Measurements from ENCODE around the gene KIAA0319L. TPM values are rescaled to one million over a fixed set of nuclear protein-coding genes. Genes with fewer than 3 reads are reported as not detected.
A peak's percentile ranks its signal among the peaks of the same experiment; 100 is the strongest.

Gene KIAA0319L
- total and polyA plus RNA-seq, 7 donors, result 8.3 to 50.4 (median 30.7) TPM

DNA sequence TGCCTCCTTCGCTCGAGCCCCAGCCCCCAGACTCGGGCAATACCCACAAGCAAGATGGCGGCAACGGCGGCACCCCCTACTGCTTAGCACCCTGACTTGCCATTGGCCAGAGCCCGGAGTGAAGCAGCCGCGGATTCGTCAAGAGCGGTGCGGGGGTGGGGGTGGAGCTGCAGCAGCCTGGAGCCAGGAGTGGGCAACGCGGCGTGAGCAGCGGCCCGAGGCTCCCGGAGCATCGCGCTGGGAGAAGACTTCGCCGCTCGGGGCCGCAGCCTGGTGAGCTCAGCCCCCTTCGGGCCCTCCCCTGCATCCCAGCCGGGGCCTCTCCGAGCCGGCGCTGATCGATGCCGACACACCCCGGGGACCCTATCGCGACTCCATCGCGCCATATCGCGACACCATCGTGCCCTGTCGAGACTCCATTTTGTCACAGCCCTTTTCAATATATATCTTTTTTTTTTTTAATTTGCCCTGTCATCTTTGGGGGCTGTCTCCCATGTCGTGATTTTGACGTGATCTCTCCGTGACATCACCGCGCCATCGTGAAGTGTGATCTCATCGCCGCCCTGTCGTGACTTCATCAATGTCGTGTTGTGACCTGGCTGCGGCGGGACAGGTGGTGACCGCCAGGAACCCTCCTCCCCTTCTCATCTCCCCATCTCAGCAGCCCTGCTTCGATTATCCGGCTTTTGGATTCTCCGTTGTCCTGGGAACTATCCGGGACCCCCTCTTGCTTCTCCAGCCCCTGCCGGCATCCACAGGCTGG lies 589 bp upstream of the KIAA0319L start, which contains the start of gene NCDN:
Gene NCDN, plus strand, starts transcription at position 189 of the 763 bp plus-strand sequence. Its CDS starts 392 bp downstream, at position 581.
- DNase-seq, result peak; percentile 99
- Histone ChIP-seq H3K9me3 (no peaks in the 10 kb centered on the region), H3K27me3 (no peaks in the 10 kb centered on the region), H3K27ac (peak within 1 kb of the TSS; percentile 89 to 99 (median 96)), H3K4me1 (peaks cover 0 to 68% (median 63%) of the 10 kb centered on the region in 4 donors), H3K36me3 (peaks cover 0 to 27% (median 3%) of the 10 kb centered on the region in 4 donors), H3K4me3 (peak within 1 kb of the TSS; percentile 67 to 91 (median 81))
- TF ChIP-seq EP300 (IDR thresholded peaks at IDR 0.05) (no peak), POLR2A (IDR thresholded peaks at IDR 0.05) (no peak), POLR2AphosphoS5 (IDR thresholded peaks at IDR 0.05) (peak in 1 of 4 donors; percentile 54)
- TF ChIP-seq, protein P1, sequence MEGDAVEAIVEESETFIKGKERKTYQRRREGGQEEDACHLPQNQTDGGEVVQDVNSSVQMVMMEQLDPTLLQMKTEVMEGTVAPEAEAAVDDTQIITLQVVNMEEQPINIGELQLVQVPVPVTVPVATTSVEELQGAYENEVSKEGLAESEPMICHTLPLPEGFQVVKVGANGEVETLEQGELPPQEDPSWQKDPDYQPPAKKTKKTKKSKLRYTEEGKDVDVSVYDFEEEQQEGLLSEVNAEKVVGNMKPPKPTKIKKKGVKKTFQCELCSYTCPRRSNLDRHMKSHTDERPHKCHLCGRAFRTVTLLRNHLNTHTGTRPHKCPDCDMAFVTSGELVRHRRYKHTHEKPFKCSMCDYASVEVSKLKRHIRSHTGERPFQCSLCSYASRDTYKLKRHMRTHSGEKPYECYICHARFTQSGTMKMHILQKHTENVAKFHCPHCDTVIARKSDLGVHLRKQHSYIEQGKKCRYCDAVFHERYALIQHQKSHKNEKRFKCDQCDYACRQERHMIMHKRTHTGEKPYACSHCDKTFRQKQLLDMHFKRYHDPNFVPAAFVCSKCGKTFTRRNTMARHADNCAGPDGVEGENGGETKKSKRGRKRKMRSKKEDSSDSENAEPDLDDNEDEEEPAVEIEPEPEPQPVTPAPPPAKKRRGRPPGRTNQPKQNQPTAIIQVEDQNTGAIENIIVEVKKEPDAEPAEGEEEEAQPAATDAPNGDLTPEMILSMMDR (IDR thresholded peaks at IDR 0.05), result no peak
- WGBS, 2 donors, result 0 to 1% methylated on average over 58 of the region's 58 CpGs
- intact Hi-C loops (cut with DNase I), result loop anchor here (2.0 kb wide), 1 partner anchor 83 kb away; the partner anchor contains the start of gene PSMB2

DNA sequence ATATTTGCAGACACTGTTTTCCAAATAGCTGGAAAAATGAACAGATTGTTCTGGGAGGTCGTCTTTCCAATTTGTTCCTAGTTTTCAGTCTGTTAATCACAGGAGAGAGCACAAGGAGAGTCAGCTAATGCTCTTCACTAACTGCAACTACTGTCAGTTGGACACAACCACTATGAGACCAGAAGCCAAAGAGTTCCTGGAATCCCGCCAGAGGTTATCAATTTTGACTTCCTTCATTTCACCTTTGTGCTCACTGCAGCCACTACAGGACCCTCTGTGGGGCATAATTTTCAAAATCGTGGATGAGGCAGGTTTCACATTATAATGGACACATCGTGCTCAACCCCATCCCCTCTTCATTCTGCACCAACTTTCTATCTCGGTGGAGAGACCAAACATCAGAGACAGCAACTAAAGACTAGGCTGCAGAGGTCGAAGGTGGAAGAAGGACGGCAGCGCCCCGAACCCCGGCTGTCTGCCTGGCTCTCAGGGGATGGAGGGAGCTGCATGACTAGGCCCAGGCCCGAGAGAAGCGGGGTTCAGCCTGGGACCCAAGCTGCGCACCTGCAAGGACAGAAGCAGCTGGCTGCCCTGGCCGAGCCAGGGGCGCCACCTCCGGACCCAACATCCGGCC lies 602 bp downstream of the KIAA0319L start:
- Histone ChIP-seq H3K36me3 (peaks cover 0 to 27% (median 9%) of the 10 kb centered on the region in 4 donors), H3K4me1 (peaks cover 0 to 67% (median 61%) of the 10 kb centered on the region in 4 donors), H3K27me3 (no peaks in the 10 kb centered on the region), H3K4me3 (peak overlapping the region; percentile 67 to 91 (median 81)), H3K27ac (peak overlapping the region; percentile 89 to 99 (median 96)), H3K9me3 (no peaks in the 10 kb centered on the region)
- intact Hi-C loops (cut with DNase I), result no loop called here
- DNase-seq, result no peak
- TF ChIP-seq EP300 (IDR thresholded peaks at IDR 0.05), result no peak
- TF ChIP-seq, protein P1 (IDR thresholded peaks at IDR 0.05), result no peak
- no peak for TF ChIP-seq POLR2AphosphoS5 (IDR thresholded peaks at IDR 0.05)
- TF ChIP-seq POLR2A (IDR thresholded peaks at IDR 0.05), result no peak
- 1 to 4% methylated on average over 17 of the region's 17 CpGs for WGBS, 2 donors

DNA sequence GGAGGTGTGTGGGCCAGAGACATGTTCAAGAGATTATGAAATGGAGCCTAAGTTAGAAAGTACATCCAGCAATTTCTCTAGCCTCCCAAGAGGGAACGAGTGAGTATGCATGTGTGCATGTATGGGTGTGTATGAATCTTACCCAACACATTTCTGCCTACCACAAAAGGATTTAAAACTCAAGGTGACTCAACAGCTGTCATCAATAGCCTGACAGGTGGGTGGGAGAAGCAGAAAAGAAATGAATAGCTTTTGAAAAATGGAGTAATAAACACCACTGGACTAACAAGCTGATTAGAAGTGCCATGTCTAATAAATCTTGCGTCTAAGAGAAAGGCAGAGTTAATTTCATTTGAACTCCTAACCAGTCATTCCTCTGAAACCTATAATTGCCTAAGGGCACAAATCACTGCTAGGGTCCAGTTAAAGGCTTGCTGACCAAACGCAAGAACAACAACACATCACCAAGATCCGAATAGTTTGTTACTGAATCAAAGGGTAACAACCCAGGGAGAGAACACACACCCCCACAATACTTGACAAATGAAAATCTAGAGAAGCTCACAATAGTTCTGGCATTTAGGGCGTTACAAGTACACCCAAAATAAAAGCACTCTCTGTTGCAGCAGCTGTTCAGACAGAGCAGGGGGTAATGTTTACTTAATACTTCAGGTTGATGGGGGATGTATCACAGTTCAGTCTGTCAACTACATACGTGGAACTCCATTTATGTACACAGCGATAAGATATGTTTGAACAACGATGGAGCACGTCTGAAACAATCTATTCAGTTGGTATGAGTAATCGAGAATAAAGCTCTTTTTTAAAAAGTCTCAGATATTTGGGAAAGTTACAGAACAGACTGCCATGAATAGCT lies 1.4 kb downstream of the KIAA0319L start:
- Histone ChIP-seq H3K4me3 (peak overlapping the region in 2 of 4 donors; percentile 67 to 82), H3K36me3 (peaks cover 0 to 33% (median 9%) of the 10 kb centered on the region in 4 donors), H3K27me3 (no peaks in the 10 kb centered on the region), H3K27ac (peak overlapping the region in 1 of 4 donors; percentile 96), H3K9me3 (no peaks in the 10 kb centered on the region), H3K4me1 (peaks cover 0 to 60% (median 53%) of the 10 kb centered on the region in 4 donors)
- intact Hi-C loops (cut with DNase I), result no loop called here
- no peak for TF ChIP-seq POLR2AphosphoS5 (IDR thresholded peaks at IDR 0.05)
- TF ChIP-seq POLR2A (IDR thresholded peaks at IDR 0.05), result no peak
- TF ChIP-seq EP300 (IDR thresholded peaks at IDR 0.05), result no peak
- TF ChIP-seq, protein P1 (IDR thresholded peaks at IDR 0.05), result no peak
- WGBS, 2 donors, result 16 to 64% methylated on average over 10 of the region's 10 CpGs
- no peak for DNase-seq

DNA sequence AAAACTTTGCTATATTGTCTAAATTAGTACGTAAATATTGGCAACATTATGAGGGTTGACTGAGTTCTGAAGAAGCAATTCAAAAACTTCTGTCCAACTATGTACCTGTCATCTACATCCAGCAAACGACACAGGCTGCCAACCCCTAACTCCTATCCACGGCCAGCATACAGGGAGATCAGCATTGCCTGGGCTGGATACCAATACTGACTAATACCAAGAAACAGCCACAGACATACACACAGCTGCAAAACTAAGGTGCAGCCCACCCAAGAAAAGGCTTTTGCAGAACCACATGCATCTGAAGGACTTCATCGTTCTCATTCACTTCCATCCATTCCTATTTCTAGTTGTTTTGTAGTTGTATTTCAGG lies 2.0 kb downstream of the KIAA0319L start:
- H3K4me3 ChIP-seq, result no peak overlapping the region
- H3K4me1 ChIP-seq, result peaks cover 0 to 53% (median 47%) of the 10 kb centered on the region in 4 donors
- TF ChIP-seq, protein P1 (IDR thresholded peaks at IDR 0.05), result no peak
- TF ChIP-seq EP300 (IDR thresholded peaks at IDR 0.05), result no peak
- TF ChIP-seq POLR2AphosphoS5 (IDR thresholded peaks at IDR 0.05), result no peak
- TF ChIP-seq POLR2A (IDR thresholded peaks at IDR 0.05), result no peak
- no peak overlapping the region for H3K27ac ChIP-seq
- WGBS, 2 donors, result 84% methylated on average over 4 of the region's 4 CpGs
- intact Hi-C loops (cut with DNase I), result no loop called here
- peaks cover 0 to 39% (median 10%) of the 10 kb centered on the region in 4 donors for H3K36me3 ChIP-seq
- H3K27me3 ChIP-seq, result no peaks in the 10 kb centered on the region
- no peaks in the 10 kb centered on the region for H3K9me3 ChIP-seq
- no peak for DNase-seq

Data from sigmoid colon (tissue), 7 donors.